ENCODE results near the gene APEX2.

The APEX2 gene

GRCh38 chrX:54994668-54995351 is 5.4 kb upstream of the APEX2 start:
- in situ Hi-C loops (cut with MboI; ENCODE audit: low pct_unique_long_range_greater_than_20kb, low sequenced_read_pairs, unreplicated experiment), result no loop called here
- no peak for DNase-seq (ENCODE audit: low spot score)
- TF ChIP-seq, protein P1, sequence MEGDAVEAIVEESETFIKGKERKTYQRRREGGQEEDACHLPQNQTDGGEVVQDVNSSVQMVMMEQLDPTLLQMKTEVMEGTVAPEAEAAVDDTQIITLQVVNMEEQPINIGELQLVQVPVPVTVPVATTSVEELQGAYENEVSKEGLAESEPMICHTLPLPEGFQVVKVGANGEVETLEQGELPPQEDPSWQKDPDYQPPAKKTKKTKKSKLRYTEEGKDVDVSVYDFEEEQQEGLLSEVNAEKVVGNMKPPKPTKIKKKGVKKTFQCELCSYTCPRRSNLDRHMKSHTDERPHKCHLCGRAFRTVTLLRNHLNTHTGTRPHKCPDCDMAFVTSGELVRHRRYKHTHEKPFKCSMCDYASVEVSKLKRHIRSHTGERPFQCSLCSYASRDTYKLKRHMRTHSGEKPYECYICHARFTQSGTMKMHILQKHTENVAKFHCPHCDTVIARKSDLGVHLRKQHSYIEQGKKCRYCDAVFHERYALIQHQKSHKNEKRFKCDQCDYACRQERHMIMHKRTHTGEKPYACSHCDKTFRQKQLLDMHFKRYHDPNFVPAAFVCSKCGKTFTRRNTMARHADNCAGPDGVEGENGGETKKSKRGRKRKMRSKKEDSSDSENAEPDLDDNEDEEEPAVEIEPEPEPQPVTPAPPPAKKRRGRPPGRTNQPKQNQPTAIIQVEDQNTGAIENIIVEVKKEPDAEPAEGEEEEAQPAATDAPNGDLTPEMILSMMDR (IDR thresholded peaks at IDR 0.05; ENCODE audit: extremely low read depth, insufficient read depth, missing control alignments), result no peak

- DNase-seq (ENCODE audit: low spot score), result no peak
- in situ Hi-C loops (cut with MboI; ENCODE audit: low pct_unique_long_range_greater_than_20kb, low sequenced_read_pairs, unreplicated experiment), result no loop called here
- TF ChIP-seq, protein P1 (IDR thresholded peaks at IDR 0.05; ENCODE audit: extremely low read depth, insufficient read depth, missing control alignments), result no peak
Observed at GRCh38 chrX:54995621-54996020, 4.5 kb upstream of the APEX2 start.

DNA sequence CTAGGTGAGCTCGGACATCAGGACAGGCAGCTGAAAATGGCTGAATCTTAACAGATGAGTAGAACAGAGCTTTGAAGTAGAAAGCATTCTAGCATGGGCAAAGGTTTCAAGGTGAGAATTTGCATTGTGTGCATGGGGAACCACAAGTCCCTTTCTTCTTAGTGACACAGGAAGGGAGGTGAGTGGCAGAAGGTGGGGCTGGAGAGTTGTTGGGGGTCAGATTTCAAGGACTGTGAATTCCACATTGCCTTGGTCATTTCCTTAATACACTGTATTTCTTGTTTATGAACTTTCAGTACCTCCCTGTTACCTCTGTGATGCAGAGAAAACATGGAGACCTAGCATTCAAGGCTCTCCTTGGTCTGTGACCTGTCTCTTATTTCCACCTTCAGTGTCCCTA is 4.1 kb downstream of the APEX2 start:
- no peak for DNase-seq (ENCODE audit: low spot score)
- TF ChIP-seq, protein P1 (IDR thresholded peaks at IDR 0.05; ENCODE audit: extremely low read depth, insufficient read depth, missing control alignments), result no peak
- in situ Hi-C loops (cut with MboI; ENCODE audit: low pct_unique_long_range_greater_than_20kb, low sequenced_read_pairs, unreplicated experiment), result loop anchor here (25.0 kb wide), 1 partner anchor 192 kb away; the partner anchor contains the start of gene MAGED2

DNA sequence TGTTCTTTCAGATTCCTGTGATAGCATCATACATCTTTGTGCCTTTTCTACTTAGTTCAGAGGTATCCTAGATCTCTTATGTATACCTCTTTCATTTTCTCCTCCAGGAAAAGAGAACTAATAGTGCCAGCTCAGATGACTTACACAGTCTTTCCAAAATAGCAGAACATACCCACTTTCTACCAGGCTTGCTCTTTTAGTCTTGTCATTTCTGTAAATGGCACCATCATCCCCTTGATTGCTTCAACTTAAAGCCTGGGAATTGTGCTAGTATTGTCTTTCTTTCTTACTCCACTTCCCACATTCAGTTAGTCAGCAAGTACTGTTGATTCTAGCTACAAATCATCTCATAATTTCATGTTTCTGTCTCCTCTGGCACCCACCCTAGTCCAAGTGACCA is 5.1 kb downstream of the APEX2 start:
- no peak for DNase-seq (ENCODE audit: low spot score)
- TF ChIP-seq, protein P1 (IDR thresholded peaks at IDR 0.05; ENCODE audit: extremely low read depth, insufficient read depth, missing control alignments), result no peak
- in situ Hi-C loops (cut with MboI; ENCODE audit: low pct_unique_long_range_greater_than_20kb, low sequenced_read_pairs, unreplicated experiment), result loop anchor here (25.0 kb wide), 1 partner anchor 193 kb away; the partner anchor contains the start of gene MAGED2

- TF ChIP-seq, protein P1 (IDR thresholded peaks at IDR 0.05; ENCODE audit: extremely low read depth, insufficient read depth, missing control alignments), result no peak
- in situ Hi-C loops (cut with MboI; ENCODE audit: low pct_unique_long_range_greater_than_20kb, low sequenced_read_pairs, unreplicated experiment), result loop anchor here (25.0 kb wide), 1 partner anchor 195 kb away; the partner anchor contains the start of gene MAGED2
- DNase-seq (ENCODE audit: low spot score), result no peak
Observed at GRCh38 chrX:55006827-55007621, 6.9 kb downstream of the APEX2 start.

GRCh38 chrX:55007656-55008055 is 7.5 kb downstream of the APEX2 start:
- in situ Hi-C loops (cut with MboI; ENCODE audit: low pct_unique_long_range_greater_than_20kb, low sequenced_read_pairs, unreplicated experiment), result loop anchor here (25.0 kb wide), 1 partner anchor 195 kb away; the partner anchor contains the start of gene MAGED2

More at GRCh38 chrX:55007656-55008055, 7.5 kb downstream of the APEX2 start:
- TF ChIP-seq, protein P1 (IDR thresholded peaks at IDR 0.05; ENCODE audit: extremely low read depth, insufficient read depth, missing control alignments), result no peak
- no peak for DNase-seq (ENCODE audit: low spot score)
